Measurements from ENCODE around the gene TMEM233.

DNA sequence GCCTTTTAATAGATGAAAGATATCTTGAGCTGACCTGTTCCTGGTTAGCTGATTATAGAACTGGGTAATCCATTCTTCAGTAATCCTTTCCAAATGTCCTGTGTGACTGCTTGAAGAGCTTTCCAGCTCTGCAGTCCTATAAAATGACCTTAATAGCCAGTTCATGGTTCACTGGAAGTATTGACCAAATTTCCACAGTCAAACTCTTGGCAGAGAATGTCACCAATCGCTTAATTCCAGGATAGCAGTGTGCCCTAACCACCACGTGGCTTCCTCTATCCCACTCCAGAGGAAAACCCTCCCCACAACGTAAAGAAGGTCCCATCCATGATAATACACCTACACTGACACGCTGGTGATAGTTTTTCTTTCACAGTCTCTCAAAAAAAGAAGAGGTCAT lies 91.8 kb downstream of the TMEM233 start:
- TF ChIP-seq, protein P1, sequence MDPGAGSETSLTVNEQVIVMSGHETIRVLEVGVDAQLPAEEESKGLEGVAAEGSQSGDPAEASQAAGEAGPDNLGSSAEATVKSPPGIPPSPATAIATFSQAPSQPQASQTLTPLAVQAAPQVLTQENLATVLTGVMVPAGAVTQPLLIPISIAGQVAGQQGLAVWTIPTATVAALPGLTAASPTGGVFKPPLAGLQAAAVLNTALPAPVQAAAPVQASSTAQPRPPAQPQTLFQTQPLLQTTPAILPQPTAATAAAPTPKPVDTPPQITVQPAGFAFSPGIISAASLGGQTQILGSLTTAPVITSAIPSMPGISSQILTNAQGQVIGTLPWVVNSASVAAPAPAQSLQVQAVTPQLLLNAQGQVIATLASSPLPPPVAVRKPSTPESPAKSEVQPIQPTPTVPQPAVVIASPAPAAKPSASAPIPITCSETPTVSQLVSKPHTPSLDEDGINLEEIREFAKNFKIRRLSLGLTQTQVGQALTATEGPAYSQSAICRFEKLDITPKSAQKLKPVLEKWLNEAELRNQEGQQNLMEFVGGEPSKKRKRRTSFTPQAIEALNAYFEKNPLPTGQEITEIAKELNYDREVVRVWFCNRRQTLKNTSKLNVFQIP (CRISPR knock-in tag; IDR thresholded peaks at IDR 0.05; ENCODE audit: borderline replicate concordance, low read depth) = no peak
- no peak for TF ChIP-seq ZFP30 (CRISPR knock-in tag; IDR thresholded peaks at IDR 0.05)
- TF ChIP-seq ZNF565 (CRISPR knock-in tag; conservative IDR thresholded peaks at IDR 0.05; ENCODE audit: low read depth) = no peak
- no peak for TF ChIP-seq TCF4 (CRISPR knock-in tag; IDR thresholded peaks at IDR 0.05; ENCODE audit: borderline replicate concordance)
